ENCODE measurements around the gene IL1B.

IL1B gene

GRCh38 chr2:112829101-112829960 is 7.2 kb downstream of the IL1B start:
- H3K79me1 ChIP-seq (ENCODE audit: low read length) = no peaks in the 10 kb centered on the region
- no peaks in the 10 kb centered on the region for H3K36me3 ChIP-seq (ENCODE audit: control insufficient read depth, insufficient read depth, low read length)
- no peak overlapping the region for H2AK5ac ChIP-seq (ENCODE audit: low read length)
- H3K4me3 ChIP-seq (ENCODE audit: low read length) = no peak overlapping the region
- H2BK15ac ChIP-seq (replicated peaks; ENCODE audit: low read depth) = no peak overlapping the region
- H2BK120ac ChIP-seq (ENCODE audit: low read depth, low read length) = no peak overlapping the region
- no peaks in the 10 kb centered on the region for H3K79me2 ChIP-seq (ENCODE audit: control insufficient read depth, insufficient read depth, low read length)
- no peaks in the 10 kb centered on the region for H3K27me3 ChIP-seq (ENCODE audit: insufficient read depth, low read length, poor library complexity)
- no peak overlapping the region for H4K5ac ChIP-seq (ENCODE audit: low read length)
- H3K18ac ChIP-seq (ENCODE audit: low read length) = no peak overlapping the region
- no peak overlapping the region for H3K27ac ChIP-seq (ENCODE audit: low read depth, low read length)
- H3K4me1 ChIP-seq (ENCODE audit: control insufficient read depth, low read depth, low read length) = no peaks in the 10 kb centered on the region
- H3K9ac ChIP-seq (ENCODE audit: low read length) = no peak overlapping the region
- H3K23ac ChIP-seq (ENCODE audit: low read length) = no peak overlapping the region
- H3K56ac ChIP-seq (ENCODE audit: low read length) = no peak overlapping the region
- H3K4me2 ChIP-seq (ENCODE audit: low read length) = no peak overlapping the region
- no peak for DNase-seq
- no CpG with 5 or more reads among the region's 5 CpGs for whole genome bisulfite sequencing (ENCODE audit: extremely low coverage, insufficient coverage, low lambda C conversion rate)
- no peak overlapping the region for H4K8ac ChIP-seq (ENCODE audit: low read depth, low read length)
- H3K4ac ChIP-seq (ENCODE audit: low read depth, low read length) = no peak overlapping the region
- no peak overlapping the region for H2BK5ac ChIP-seq (ENCODE audit: low read length)

- Histone ChIP-seq H3K79me2 (ENCODE audit: control insufficient read depth, insufficient read depth, low read length) (no peaks in the 10 kb centered on the region), H3K56ac (ENCODE audit: low read length) (no peak overlapping the region), H3K36me3 (ENCODE audit: control insufficient read depth, insufficient read depth, low read length) (no peaks in the 10 kb centered on the region), H4K5ac (ENCODE audit: low read length) (no peak overlapping the region), H4K8ac (ENCODE audit: low read depth, low read length) (no peak overlapping the region), H3K27ac (ENCODE audit: low read depth, low read length) (no peak overlapping the region), H3K4ac (ENCODE audit: low read depth, low read length) (no peak overlapping the region), H2BK15ac (replicated peaks; ENCODE audit: low read depth) (no peak overlapping the region), H3K79me1 (ENCODE audit: low read length) (no peaks in the 10 kb centered on the region), H2BK120ac (ENCODE audit: low read depth, low read length) (no peak overlapping the region), H3K9ac (ENCODE audit: low read length) (no peak overlapping the region), H3K4me3 (ENCODE audit: low read length) (no peak overlapping the region), H3K4me1 (ENCODE audit: control insufficient read depth, low read depth, low read length) (no peaks in the 10 kb centered on the region), H3K23ac (ENCODE audit: low read length) (no peak overlapping the region), H2BK5ac (ENCODE audit: low read length) (no peak overlapping the region), H3K4me2 (ENCODE audit: low read length) (no peak overlapping the region), H3K27me3 (ENCODE audit: insufficient read depth, low read length, poor library complexity) (no peaks in the 10 kb centered on the region), H3K18ac (ENCODE audit: low read length) (no peak overlapping the region), H2AK5ac (ENCODE audit: low read length) (no peak overlapping the region)
- no CpG with 5 or more reads among the region's 3 CpGs for WGBS (ENCODE audit: extremely low coverage, insufficient coverage, low lambda C conversion rate)
- no peak for DNase-seq
These were observed 8.3 kb downstream of the IL1B start for GRCh38 chr2:112828251-112828691.

- H3K23ac ChIP-seq (ENCODE audit: low read length) = no peak overlapping the region
- H3K36me3 ChIP-seq (ENCODE audit: control insufficient read depth, insufficient read depth, low read length) = no peaks in the 10 kb centered on the region
- H3K27me3 ChIP-seq (ENCODE audit: insufficient read depth, low read length, poor library complexity) = no peaks in the 10 kb centered on the region
- H3K4ac ChIP-seq (ENCODE audit: low read depth, low read length) = no peak overlapping the region
- no peak overlapping the region for H3K4me2 ChIP-seq (ENCODE audit: low read length)
- no peak overlapping the region for H3K18ac ChIP-seq (ENCODE audit: low read length)
- H4K8ac ChIP-seq (ENCODE audit: low read depth, low read length) = no peak overlapping the region
- no peak for DNase-seq
- H3K4me3 ChIP-seq (ENCODE audit: low read length) = no peak overlapping the region
- H3K9ac ChIP-seq (ENCODE audit: low read length) = no peak overlapping the region
- no peaks in the 10 kb centered on the region for H3K79me2 ChIP-seq (ENCODE audit: control insufficient read depth, insufficient read depth, low read length)
- WGBS (ENCODE audit: extremely low coverage, insufficient coverage, low lambda C conversion rate) = no CpG with 5 or more reads among the region's 6 CpGs
- no peak overlapping the region for H3K56ac ChIP-seq (ENCODE audit: low read length)
- H2AK5ac ChIP-seq (ENCODE audit: low read length) = no peak overlapping the region
- no peak overlapping the region for H2BK120ac ChIP-seq (ENCODE audit: low read depth, low read length)
- H3K79me1 ChIP-seq (ENCODE audit: low read length) = no peaks in the 10 kb centered on the region
- H2BK5ac ChIP-seq (ENCODE audit: low read length) = no peak overlapping the region
- no peaks in the 10 kb centered on the region for H3K4me1 ChIP-seq (ENCODE audit: control insufficient read depth, low read depth, low read length)
- H4K5ac ChIP-seq (ENCODE audit: low read length) = no peak overlapping the region
- no peak overlapping the region for H2BK15ac ChIP-seq (replicated peaks; ENCODE audit: low read depth)
- H3K27ac ChIP-seq (ENCODE audit: low read depth, low read length) = no peak overlapping the region
These were observed 8.9 kb downstream of the IL1B start for GRCh38 chr2:112827604-112828185.

- Histone ChIP-seq H3K79me2 (ENCODE audit: control insufficient read depth, insufficient read depth, low read length) (no peaks in the 10 kb centered on the region), H2BK15ac (replicated peaks; ENCODE audit: low read depth) (no peak overlapping the region), H2BK5ac (ENCODE audit: low read length) (no peak overlapping the region), H3K27me3 (ENCODE audit: insufficient read depth, low read length, poor library complexity) (no peaks in the 10 kb centered on the region), H3K4me2 (ENCODE audit: low read length) (no peak overlapping the region), H3K36me3 (ENCODE audit: control insufficient read depth, insufficient read depth, low read length) (no peaks in the 10 kb centered on the region), H3K18ac (ENCODE audit: low read length) (no peak overlapping the region), H4K5ac (ENCODE audit: low read length) (no peak overlapping the region), H3K9ac (ENCODE audit: low read length) (no peak overlapping the region), H3K27ac (ENCODE audit: low read depth, low read length) (no peak overlapping the region), H3K23ac (ENCODE audit: low read length) (no peak overlapping the region), H2BK120ac (ENCODE audit: low read depth, low read length) (no peak overlapping the region), H3K4me3 (ENCODE audit: low read length) (no peak overlapping the region), H3K4ac (ENCODE audit: low read depth, low read length) (no peak overlapping the region), H2AK5ac (ENCODE audit: low read length) (no peak overlapping the region), H4K8ac (ENCODE audit: low read depth, low read length) (no peak overlapping the region), H3K4me1 (ENCODE audit: control insufficient read depth, low read depth, low read length) (no peaks in the 10 kb centered on the region), H3K79me1 (ENCODE audit: low read length) (no peaks in the 10 kb centered on the region), H3K56ac (ENCODE audit: low read length) (no peak overlapping the region)
- no CpG with 5 or more reads among the region's 3 CpGs for WGBS (ENCODE audit: extremely low coverage, insufficient coverage, low lambda C conversion rate)
- DNase-seq = no peak
These were observed 9.6 kb downstream of the IL1B start for GRCh38 chr2:112827009-112827408.

- no peaks in the 10 kb centered on the region for H3K79me2 ChIP-seq (ENCODE audit: control insufficient read depth, insufficient read depth, low read length)
- H3K4me1 ChIP-seq (ENCODE audit: control insufficient read depth, low read depth, low read length) = no peaks in the 10 kb centered on the region
- no peaks in the 10 kb centered on the region for H3K79me1 ChIP-seq (ENCODE audit: low read length)
- WGBS (ENCODE audit: extremely low coverage, insufficient coverage, low lambda C conversion rate) = no CpG with 5 or more reads among the region's 2 CpGs
- no peak overlapping the region for H2BK15ac ChIP-seq (replicated peaks; ENCODE audit: low read depth)
- H2BK120ac ChIP-seq (ENCODE audit: low read depth, low read length) = no peak overlapping the region
- no peaks in the 10 kb centered on the region for H3K27me3 ChIP-seq (ENCODE audit: insufficient read depth, low read length, poor library complexity)
- no peak for DNase-seq
- H3K4ac ChIP-seq (ENCODE audit: low read depth, low read length) = no peak overlapping the region
- no peak overlapping the region for H3K23ac ChIP-seq (ENCODE audit: low read length)
- H3K4me3 ChIP-seq (ENCODE audit: low read length) = no peak overlapping the region
- no peak overlapping the region for H3K18ac ChIP-seq (ENCODE audit: low read length)
- H3K4me2 ChIP-seq (ENCODE audit: low read length) = no peak overlapping the region
- no peak overlapping the region for H3K56ac ChIP-seq (ENCODE audit: low read length)
- H4K8ac ChIP-seq (ENCODE audit: low read depth, low read length) = no peak overlapping the region
- no peak overlapping the region for H3K27ac ChIP-seq (ENCODE audit: low read depth, low read length)
- H2BK5ac ChIP-seq (ENCODE audit: low read length) = no peak overlapping the region
- no peak overlapping the region for H3K9ac ChIP-seq (ENCODE audit: low read length)
- H4K5ac ChIP-seq (ENCODE audit: low read length) = no peak overlapping the region
- no peak overlapping the region for H2AK5ac ChIP-seq (ENCODE audit: low read length)
- H3K36me3 ChIP-seq (ENCODE audit: control insufficient read depth, insufficient read depth, low read length) = no peaks in the 10 kb centered on the region
These were observed 10.9 kb downstream of the IL1B start for GRCh38 chr2:112825706-112826105.
